ENCODE data around the gene LILRB2. TPM values are rescaled to one million over a fixed set of nuclear protein-coding genes. Genes with fewer than 3 reads are reported as not detected.

LILRB2 gene
- total RNA-seq = not detected in 2 replicates

DNA sequence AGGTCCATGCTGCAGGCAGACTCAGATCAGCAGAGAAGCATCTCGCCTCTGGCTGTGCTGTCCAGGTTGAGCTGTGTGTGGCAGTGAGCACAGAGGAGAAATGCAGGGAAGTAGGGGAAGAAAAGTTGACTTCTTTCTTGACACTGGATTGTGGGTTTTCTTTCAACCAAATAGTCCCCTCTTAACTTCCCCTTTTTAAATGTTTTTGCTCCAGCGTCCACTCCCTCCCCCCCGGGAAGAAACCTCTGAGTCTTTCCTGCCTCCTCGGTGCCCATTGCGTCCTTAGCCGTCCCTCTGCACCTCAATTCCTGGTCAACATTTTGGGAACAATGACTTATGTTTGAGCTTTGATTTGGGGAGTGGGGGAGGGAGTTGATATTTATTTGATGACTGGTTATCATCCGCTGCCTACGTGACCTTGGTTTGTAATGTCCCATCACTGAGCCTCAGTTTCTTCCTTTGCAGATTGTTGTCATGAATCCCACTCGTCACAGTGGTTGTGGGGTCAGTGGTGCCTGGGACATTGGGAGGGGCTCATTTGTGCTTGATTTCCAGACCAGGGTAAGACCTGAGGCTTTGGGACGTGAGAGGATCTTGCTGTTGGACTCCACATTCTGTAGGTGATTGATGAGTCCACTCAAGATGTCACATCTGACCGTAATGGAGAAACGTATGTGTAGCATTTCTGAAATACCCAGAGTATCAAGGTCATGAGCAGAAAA, at the start of gene LILRB2:
LILRB2 (minus strand) TSS at position 104 of the 722 bp plus-strand sequence. CDS start 614 bp downstream, outside the sequence.

DNA sequence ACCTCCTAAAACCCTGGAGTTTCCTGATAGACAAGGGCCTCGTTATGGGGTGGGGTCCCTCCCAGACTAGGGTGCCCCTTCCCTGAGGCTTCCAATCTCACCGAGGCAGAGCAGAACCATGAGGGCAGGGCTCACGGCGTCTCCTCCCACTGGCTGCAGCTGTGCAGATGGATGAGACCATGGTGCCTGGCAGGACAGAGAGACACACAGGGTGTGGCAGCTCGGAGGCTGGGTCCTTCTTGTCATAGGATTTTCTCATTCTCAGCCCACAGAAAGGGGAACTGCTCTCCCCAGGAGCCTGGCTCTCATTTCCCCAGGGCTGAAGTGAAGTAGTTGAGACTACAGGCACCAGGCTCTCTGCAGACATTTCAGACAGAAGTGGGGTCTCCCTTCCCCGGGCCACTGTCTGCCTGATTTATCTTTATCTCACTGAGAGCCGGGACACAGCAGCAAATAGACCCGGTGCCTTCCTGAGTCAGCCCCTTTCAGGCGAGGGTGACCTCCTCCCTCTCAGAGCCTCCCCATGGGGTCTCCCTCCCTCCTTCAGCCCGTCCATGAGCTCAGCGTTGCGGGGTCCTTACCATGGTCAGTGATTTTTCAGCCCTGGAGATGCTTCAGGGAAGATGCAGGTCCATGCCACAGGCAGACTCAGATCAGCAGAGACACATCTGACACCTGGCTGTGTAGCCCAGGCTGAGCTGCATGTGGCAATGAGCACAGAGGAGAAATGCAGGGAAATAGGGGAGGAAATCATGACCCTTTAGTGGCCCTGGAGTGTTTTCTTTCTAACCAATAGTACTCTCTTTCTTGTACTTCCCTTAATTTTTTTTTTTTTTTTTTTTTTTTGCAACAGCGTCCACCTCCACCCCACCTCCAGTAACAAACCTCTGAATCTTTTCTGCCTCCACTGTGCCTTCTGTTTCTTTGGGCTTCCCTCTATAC, 31.8 kb upstream of the LILRB2 start, which contains the start of gene LILRA5:
LILRA5 (minus strand) TSS at position 731 of the 942 bp plus-strand sequence; CDS start at position 584, 147 bp downstream.

DNA sequence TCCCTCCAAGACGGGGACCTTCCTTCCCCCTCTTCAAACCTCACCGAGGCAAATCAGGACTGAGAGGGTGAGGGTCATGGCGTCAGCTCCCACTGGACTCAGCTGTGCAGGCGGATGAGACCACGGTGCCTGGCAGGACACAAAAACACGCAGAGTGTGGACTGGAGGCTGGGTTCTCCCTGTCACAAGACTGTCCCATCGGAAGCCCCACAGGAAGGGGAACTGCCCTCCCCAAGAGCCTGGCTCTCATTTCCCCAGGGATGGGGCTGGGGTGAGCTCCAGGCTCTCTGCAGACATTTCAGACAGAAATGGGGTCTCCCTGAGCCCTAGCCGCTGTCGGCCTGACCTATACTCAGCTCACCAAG, 23.8 kb downstream of the LILRB2 start, which contains the start of gene LILRB5:
LILRB5 (minus strand) TSS at position 158 of the 365 bp plus-strand sequence; CDS start at position 78, 80 bp downstream.

DNA sequence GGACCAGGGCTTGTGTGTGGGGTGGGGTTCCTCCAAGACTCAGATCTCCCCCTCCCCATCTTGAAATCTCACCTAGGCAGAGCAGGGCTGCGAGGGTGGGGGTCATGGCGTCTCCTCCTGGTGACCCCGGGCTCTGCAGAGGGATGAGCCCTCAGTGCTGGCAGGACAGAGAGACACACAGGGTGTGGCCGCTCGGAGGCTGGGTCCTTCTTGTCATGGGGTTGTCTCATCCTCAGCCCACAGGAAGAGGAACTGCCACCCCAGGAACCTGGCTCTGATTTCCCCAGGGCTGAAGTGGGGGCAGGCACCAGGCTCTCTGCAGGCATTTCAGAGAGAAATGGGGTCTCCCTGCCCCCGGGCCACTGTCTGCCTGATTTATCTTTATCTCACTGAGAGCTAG, 38.3 kb downstream of the LILRB2 start, which contains the start of gene LILRA6:
LILRA6 (minus strand) TSS at position 145 of the 400 bp plus-strand sequence.

Other genes with a start within 250 kb of the LILRB2 start
- gene VSTM1, start 217.2 kb downstream of the LILRB2 start, total RNA-seq = not detected in 2 replicates
- gene TARM1, start 199.7 kb downstream of the LILRB2 start, total RNA-seq = not detected in 2 replicates
- under 0.01 TPM in 1 of 2 replicates, not detected in the other for gene OSCAR, start 180.3 kb downstream of the LILRB2 start, total RNA-seq
- 15.8 and 21.4 TPM in 2 replicates for gene NDUFA3, start 178.3 kb downstream of the LILRB2 start, total RNA-seq
- gene TFPT, start 165.5 kb downstream of the LILRB2 start, total RNA-seq = 16.7 and 21.9 TPM in 2 replicates
- gene PRPF31, start 165.4 kb downstream of the LILRB2 start, total RNA-seq = 57.2 and 61.6 TPM in 2 replicates
- 6.9 and 10.6 TPM in 2 replicates for gene CNOT3, start 143.3 kb downstream of the LILRB2 start, total RNA-seq
- gene LENG1, start 121.4 kb downstream of the LILRB2 start, total RNA-seq = 4.6 and 6.1 TPM in 2 replicates
- 0.43 and 1.1 TPM in 2 replicates for gene TMC4, start 108.0 kb downstream of the LILRB2 start, total RNA-seq
- 12.4 and 32.9 TPM in 2 replicates for gene MBOAT7, start 91.5 kb downstream of the LILRB2 start, total RNA-seq
- 26.7 and 55.8 TPM in 2 replicates for gene TSEN34, start 89.8 kb downstream of the LILRB2 start, total RNA-seq
- gene RPS9, start 80.3 kb downstream of the LILRB2 start, total RNA-seq = 1,382 and 2,467 TPM in 2 replicates
- not detected in 2 replicates for gene LILRB3, start 58.1 kb downstream of the LILRB2 start, total RNA-seq
- not detected in 2 replicates for gene LILRA6, start 38.3 kb downstream of the LILRB2 start, total RNA-seq
- not detected in 2 replicates for gene LILRB5, start 23.8 kb downstream of the LILRB2 start, total RNA-seq
- gene LILRA5, start 32.1 kb upstream of the LILRB2 start, total RNA-seq = not detected in 2 replicates
- gene LILRA4, start 58.1 kb upstream of the LILRB2 start, total RNA-seq = not detected in 2 replicates
- not detected in 2 replicates for gene LAIR1, start 83.8 kb upstream of the LILRB2 start, total RNA-seq
- under 0.01 TPM in 1 of 2 replicates, not detected in the other for gene TTYH1, start 134.4 kb upstream of the LILRB2 start, total RNA-seq
- 34.0 and 49.5 TPM in 2 replicates for gene LENG8, start 168.1 kb upstream of the LILRB2 start, total RNA-seq
- 9.3 and 9.8 TPM in 2 replicates for gene LENG9, start 182.7 kb upstream of the LILRB2 start, total RNA-seq
- gene CDC42EP5, start 192.2 kb upstream of the LILRB2 start, total RNA-seq = 9.1 and 27.6 TPM in 2 replicates
- not detected in 2 replicates for gene LAIR2, start 221.7 kb upstream of the LILRB2 start, total RNA-seq